GM23248 (cell line): ENCODE results near the gene C20orf144.

Source experiments
- EZH2 ChIP-seq: fragments of 200-600 bp; sonication (generic); IDR thresholded peaks from 2 replicates; pipeline ENCODE4 v1.6.1; 2018; ENCODE audit warnings: antibody characterized with exemption, mild to moderate bottlenecking; ENCODE audit not compliant: insufficient read depth, poor library complexity, severe bottlenecking
- EZH2phosphoT487 ChIP-seq: fragments of 200-600 bp; sonication (generic); IDR thresholded peaks from 2 replicates; pipeline ENCODE4 v1.6.1; 2018; ENCODE audit warnings: antibody characterized with exemption, moderate library complexity, mild to moderate bottlenecking, low read depth; ENCODE audit not compliant: insufficient read depth

- TF ChIP-seq EZH2 = no peak
- no peak for TF ChIP-seq EZH2phosphoT487
Observed at GRCh38 chr20:33659341-33660034, 2.6 kb upstream of the C20orf144 start.
